ENCODE results near the gene SDK1. TPM values are rescaled to one million over a fixed set of nuclear protein-coding genes. Genes with fewer than 3 reads are reported as not detected.

Gene SDK1
- total RNA-seq, 1 donor from 2014 or later = 4.3 TPM

DNA sequence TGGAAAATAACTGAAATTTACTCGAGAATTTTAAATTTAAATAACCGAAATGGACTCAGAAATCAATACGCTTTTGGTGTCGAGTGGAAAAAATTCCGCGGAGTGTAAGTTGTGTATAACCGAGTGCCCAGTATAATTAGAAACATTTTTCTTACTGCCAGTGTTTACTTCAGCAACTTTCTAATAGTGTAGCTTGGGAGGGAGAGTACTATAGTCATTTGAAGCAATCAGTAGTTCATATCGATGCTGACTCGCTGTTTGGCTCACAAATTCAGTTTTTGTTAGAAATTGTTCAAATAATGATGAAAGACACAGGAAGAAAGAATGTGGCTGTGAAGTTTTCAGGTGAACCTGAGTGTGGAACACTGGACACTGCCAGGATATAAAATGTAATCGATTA, 722.5 kb downstream of the SDK1 start:
- peaks cover 14% of the 10 kb centered on the region for H3K36me3 Mint-ChIP-seq (ENCODE audit: low read depth, unreplicated experiment)
- no peak overlapping the region for H3K4me3 Mint-ChIP-seq (ENCODE audit: unreplicated experiment)
- peaks cover 9% of the 10 kb centered on the region for H3K9me3 Mint-ChIP-seq (ENCODE audit: unreplicated experiment)
- no peak for DNase-seq (ENCODE audit: low spot score)
- H3K27ac Mint-ChIP-seq (ENCODE audit: unreplicated experiment) = no peak overlapping the region
- H3K27me3 Mint-ChIP-seq (ENCODE audit: unreplicated experiment) = peaks cover 9% of the 10 kb centered on the region
- no peak for TF ChIP-seq CTCF (IDR thresholded peaks at IDR 0.05; ENCODE audit: unreplicated experiment)
- peaks cover 7% of the 10 kb centered on the region for H3K4me1 Mint-ChIP-seq (ENCODE audit: unreplicated experiment)

DNA sequence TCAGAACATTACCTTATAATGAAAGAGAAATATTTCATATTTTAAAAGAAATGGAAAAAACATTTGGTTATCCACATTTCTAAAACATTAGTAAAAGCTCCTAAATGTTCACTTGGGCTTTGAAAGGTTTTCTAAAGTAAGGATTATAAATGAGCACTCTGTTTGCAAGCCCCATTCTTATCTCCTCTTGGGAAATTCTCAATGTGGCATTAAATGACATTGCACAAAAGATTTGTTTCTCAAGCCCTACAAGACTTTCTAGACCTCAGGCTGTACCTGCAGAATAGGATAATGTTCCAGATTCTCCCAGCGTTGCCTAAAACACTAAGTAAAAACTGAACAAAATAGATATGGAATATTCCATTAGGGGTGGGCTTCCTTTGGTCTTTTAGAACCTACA, 723.1 kb downstream of the SDK1 start:
- no peak overlapping the region for H3K4me3 Mint-ChIP-seq (ENCODE audit: unreplicated experiment)
- peaks cover 14% of the 10 kb centered on the region for H3K36me3 Mint-ChIP-seq (ENCODE audit: low read depth, unreplicated experiment)
- H3K27me3 Mint-ChIP-seq (ENCODE audit: unreplicated experiment) = peaks cover 8% of the 10 kb centered on the region
- peaks cover 6% of the 10 kb centered on the region for H3K9me3 Mint-ChIP-seq (ENCODE audit: unreplicated experiment)
- H3K27ac Mint-ChIP-seq (ENCODE audit: unreplicated experiment) = no peak overlapping the region
- peaks cover 7% of the 10 kb centered on the region for H3K4me1 Mint-ChIP-seq (ENCODE audit: unreplicated experiment)
- no peak for DNase-seq (ENCODE audit: low spot score)
- TF ChIP-seq CTCF (IDR thresholded peaks at IDR 0.05; ENCODE audit: unreplicated experiment) = no peak

DNA sequence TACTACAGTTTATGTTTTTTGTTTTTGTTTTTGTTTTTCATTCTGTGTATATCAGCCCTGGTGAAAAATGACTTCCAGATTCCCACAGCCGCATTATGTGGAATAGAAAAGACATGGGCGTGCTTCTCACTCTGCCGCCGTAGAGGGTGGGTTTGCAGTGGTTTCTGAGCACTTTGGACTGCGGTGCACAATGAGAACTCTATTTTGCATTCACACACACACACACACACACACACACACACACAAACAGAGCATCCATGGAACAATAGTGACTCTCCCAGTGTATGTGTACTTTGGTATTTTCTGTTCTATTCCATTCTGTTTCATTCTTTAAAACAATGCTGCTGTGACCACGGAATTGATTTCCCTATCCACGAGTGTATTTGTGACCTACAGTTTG, 723.8 kb downstream of the SDK1 start:
- no peak for DNase-seq (ENCODE audit: low spot score)
- peaks cover 6% of the 10 kb centered on the region for H3K27me3 Mint-ChIP-seq (ENCODE audit: unreplicated experiment)
- peaks cover 6% of the 10 kb centered on the region for H3K9me3 Mint-ChIP-seq (ENCODE audit: unreplicated experiment)
- H3K36me3 Mint-ChIP-seq (ENCODE audit: low read depth, unreplicated experiment) = peaks cover 11% of the 10 kb centered on the region
- H3K4me3 Mint-ChIP-seq (ENCODE audit: unreplicated experiment) = no peak overlapping the region
- no peak overlapping the region for H3K27ac Mint-ChIP-seq (ENCODE audit: unreplicated experiment)
- H3K4me1 Mint-ChIP-seq (ENCODE audit: unreplicated experiment) = peaks cover 7% of the 10 kb centered on the region
- TF ChIP-seq CTCF (IDR thresholded peaks at IDR 0.05; ENCODE audit: unreplicated experiment) = no peak

DNA sequence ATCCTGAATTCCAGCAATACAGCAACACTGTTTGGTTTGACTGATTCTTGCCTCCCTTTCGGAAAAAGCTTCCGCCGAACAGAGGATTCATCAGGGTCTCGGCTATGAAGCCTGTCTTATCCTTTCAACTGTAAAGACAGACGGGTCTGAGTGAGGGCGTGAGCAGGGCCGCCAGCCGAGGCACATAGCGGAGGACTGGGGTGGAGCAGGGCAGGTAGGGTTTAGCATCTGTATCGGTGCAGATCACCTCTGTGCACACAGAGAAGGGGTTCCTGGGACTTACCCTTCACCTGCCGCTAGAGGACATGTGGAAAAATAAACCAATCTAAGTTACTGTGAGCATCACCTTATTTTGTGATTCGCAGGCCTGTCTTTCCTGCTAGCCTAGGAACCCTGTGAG, 724.2 kb downstream of the SDK1 start:
- Mint-ChIP-seq H3K27me3 (ENCODE audit: unreplicated experiment) (peaks cover 6% of the 10 kb centered on the region), H3K36me3 (ENCODE audit: low read depth, unreplicated experiment) (peaks cover 10% of the 10 kb centered on the region), H3K4me3 (ENCODE audit: unreplicated experiment) (no peak overlapping the region), H3K9me3 (ENCODE audit: unreplicated experiment) (peaks cover 6% of the 10 kb centered on the region), H3K27ac (ENCODE audit: unreplicated experiment) (no peak overlapping the region), H3K4me1 (ENCODE audit: unreplicated experiment) (peaks cover 7% of the 10 kb centered on the region)
- TF ChIP-seq CTCF (IDR thresholded peaks at IDR 0.05; ENCODE audit: unreplicated experiment) = no peak
- DNase-seq (ENCODE audit: low spot score) = no peak

DNA sequence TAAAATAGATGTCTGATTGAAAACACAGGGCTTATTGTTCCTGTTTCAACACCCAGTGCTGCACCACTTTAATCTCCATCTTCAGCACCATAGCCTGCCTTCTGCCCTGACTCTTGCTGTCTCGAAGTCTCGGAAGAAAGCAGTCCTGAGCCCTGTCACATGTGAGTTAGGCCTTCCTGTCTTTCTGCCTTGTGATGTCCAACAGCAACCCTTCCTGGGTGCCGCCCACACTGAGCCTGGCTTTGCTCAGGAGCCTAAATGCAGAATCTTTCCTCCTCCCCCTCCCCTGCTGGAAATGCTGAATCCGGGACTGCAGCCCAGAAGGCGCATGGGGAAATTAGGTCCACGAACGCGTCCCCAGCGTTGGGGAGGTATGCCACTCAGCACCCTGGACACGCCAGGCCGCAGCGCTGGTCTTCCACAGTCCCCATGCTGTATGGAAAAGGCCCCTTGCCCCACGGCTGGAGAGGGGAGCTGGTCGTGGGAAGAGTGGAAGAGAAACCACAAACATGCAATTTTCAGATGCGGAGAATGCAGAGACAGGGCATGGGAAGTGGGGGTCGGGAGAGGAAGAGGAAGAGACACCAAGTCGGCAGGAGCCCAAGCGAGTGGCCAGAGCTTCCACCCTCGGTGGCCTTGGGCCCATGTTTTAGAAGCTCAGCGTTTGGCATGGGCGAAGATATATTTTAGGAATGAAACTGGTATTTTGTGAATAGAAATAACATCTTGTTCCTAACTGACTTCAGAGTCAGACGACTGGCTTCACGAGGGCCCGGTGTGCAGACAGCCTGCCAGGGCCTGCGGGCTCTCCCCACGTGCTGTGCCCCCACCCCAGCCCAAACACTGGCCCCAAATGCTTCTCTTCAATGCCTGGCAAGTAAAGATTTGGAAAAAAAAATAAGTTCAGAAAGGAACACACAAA, 724.9 kb downstream of the SDK1 start:
- Mint-ChIP-seq H3K9me3 (ENCODE audit: unreplicated experiment) (no peaks in the 10 kb centered on the region), H3K4me3 (ENCODE audit: unreplicated experiment) (no peak overlapping the region), H3K4me1 (ENCODE audit: unreplicated experiment) (peaks cover 7% of the 10 kb centered on the region), H3K27me3 (ENCODE audit: unreplicated experiment) (peaks cover 2% of the 10 kb centered on the region), H3K36me3 (ENCODE audit: low read depth, unreplicated experiment) (peaks cover 4% of the 10 kb centered on the region), H3K27ac (ENCODE audit: unreplicated experiment) (no peak overlapping the region)
- TF ChIP-seq CTCF (IDR thresholded peaks at IDR 0.05; ENCODE audit: unreplicated experiment) = no peak
- no peak for DNase-seq (ENCODE audit: low spot score)

Measured in endothelial cell (in vitro differentiated cells).